COLO829 (cell line): ENCODE data around the gene RFTN1.

Experiments used
- DNase-seq: peaks from one replicate; pipeline ENCODE4 v3.0.0; 2012; ENCODE audit warnings: low spot score

The RFTN1 gene

DNA sequence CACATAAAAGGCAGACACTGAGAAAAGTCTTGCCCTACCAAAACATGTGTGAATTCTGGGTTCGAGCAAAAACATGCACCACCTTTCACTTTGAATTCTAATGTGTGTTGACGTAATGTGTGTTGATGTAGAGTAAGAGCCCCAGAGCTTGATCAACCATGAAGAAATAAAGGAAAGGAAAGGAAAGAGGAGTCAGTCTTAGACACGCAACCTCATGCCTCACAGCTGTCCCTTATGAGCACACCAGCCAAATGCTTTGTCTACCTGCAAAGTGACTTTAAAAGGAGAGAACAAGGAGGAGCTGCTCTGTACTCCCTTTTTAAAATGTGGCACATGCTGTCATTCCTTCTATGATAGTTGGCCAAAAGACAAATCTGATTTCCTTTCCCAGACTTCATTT lies 80.8 kb downstream of the RFTN1 start:
- no peak for DNase-seq

DNA sequence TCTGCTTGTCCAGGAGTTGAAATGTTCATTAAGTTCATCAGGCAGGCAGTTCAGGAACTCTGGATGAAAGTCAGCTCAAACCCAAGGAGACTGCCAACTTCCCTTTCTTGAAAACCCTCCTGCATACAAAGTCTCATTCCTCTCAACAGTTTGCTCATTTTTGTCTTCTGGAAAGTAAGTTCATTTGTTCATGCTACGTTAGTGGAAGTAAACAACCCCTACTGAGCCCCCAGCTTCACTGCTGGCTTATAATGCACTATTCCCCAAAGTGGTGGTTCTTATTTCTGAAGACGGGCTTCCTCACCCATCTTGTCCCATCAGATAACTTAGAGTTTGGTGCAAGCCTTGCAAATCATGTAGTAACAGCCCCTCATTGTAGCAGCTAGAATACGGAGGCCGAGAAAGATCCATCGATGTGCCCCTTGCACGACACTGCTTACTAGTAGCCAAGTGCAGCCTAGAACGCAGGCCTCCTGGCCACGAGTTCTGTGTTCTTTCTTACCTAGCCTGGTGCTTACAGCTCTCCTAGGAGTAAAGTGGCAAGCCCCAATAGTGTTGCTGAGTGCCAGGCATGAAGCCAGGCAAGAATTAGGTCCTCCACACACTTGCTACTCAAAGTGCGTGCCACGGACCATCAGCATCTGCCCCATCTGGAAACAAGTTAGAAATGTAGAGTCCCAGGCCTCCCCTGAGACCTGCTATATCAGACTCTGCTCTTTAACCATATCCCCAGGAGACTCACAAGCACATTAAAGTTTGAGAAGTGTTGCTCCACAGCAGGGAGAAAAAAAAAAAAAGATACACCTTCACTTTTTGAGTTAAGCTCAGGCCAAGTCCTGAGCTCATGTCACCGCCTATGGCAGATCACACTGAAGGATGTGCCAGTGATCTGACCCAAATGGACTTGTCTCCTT lies 82.5 kb downstream of the RFTN1 start:
- DNase-seq = no peak

DNA sequence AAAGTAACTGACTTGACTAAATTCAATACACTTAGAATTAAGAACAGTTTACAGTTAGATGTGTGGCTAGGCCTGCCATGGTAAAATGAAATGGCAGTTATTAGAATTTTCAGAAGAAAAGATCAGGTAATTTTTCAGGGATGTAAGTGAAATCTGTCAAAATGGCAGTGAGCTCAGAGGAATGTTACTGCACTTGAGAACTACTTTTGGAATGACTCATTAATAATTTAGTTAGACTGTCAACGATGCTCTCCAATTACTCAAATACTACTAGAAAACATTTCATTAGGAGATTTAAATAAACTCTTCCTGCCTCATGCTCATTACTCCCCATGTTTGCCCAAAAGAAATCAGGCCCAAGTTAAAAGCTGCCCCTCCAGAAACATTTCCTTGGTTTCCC lies 84.4 kb downstream of the RFTN1 start:
- no peak for DNase-seq

DNA sequence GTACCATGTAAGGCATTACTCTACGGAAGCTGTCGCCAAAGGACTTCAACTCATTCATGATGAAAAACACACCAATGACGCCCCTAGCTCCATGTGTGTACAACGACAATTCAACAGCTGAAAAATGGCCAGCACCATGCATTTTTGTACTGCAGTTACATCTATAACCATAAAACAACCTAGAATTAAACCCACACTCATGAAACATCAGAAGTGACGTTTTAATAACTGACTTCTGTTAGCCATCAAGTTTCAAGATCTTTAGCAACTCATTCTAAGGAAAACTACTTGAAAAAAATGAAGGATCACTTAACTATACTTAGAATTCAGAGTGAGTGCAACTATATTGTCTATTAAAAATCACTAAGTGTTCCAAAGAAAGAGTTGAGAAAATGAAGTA lies 84.9 kb downstream of the RFTN1 start:
- DNase-seq = no peak

DNA sequence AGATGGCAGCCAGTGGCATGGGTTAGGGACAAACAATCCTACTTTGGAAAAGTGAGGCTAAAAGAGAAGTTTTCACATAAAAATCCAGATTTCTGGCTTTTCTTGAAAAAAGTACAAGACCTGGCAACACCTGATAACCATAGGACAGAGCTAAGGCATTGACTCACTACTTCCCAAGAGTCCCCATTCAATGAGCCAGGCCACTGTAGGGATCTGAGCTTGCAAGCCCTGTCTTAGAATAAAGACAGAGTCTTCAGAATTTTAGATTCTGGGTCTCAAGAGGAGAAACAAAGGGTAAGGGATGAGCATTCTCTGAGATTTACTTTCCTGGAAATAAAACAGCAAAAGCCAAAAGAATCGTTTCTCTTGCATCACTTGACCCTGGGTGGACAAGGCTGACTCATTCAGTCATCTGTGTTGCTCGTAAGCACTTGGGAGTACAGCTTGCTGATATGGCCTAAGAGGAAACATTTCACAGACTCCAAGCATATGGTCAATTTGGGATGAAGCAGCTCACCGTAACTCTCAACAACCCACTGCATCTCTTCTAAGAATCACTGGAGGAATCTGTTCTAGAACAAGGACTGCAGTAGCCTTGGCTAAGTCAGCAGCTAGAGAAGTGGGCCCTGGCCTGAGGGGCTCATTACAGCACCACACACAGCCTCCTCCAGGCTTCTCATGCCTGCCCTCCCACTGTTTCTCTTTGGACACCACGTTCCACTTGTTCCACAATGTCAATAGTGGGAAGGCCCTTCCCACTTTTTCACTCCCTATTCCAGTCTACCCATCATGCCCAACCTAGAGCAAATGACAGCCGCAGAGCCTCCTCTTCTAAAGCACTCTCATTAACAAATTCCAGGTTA lies 86.2 kb downstream of the RFTN1 start:
- DNase-seq = no peak

DNA sequence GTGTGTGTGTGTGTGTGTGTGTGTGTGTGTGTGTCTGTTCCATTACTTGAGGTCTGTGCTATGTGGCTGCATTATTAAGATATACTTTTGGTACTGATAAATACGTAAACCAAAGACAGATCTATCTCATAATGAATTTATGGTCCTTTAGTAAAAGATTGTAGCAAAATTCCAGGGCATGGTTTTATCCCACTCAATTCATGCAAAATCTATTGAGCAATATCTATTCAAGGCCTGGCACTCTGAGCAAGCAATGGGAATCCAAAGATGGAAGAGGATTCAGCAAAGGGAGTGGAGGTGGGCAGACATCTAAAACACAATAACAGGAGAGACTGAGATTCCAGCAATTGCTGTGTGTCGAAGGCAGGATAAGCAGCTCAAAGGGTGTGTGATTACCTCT lies 86.8 kb downstream of the RFTN1 start:
- DNase-seq = no peak

DNA sequence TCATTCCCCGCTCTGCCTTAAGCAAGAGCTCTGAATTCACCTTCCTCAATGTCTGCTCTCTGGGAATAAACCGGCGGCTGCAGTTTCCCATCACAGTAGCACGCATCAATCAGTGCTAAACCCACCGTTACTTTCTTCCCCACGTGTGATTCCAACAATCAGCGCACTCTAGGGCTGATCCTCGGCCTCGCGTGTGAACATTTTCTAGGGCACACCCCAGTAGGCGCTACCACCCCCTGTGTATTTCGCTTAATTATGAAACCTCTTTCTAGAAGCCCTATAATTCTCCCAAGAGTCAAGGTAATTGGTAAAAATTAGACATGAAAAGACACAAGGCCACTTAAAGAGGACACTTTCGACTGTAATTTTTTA lies 87.5 kb downstream of the RFTN1 start:
- DNase-seq = no peak

DNA sequence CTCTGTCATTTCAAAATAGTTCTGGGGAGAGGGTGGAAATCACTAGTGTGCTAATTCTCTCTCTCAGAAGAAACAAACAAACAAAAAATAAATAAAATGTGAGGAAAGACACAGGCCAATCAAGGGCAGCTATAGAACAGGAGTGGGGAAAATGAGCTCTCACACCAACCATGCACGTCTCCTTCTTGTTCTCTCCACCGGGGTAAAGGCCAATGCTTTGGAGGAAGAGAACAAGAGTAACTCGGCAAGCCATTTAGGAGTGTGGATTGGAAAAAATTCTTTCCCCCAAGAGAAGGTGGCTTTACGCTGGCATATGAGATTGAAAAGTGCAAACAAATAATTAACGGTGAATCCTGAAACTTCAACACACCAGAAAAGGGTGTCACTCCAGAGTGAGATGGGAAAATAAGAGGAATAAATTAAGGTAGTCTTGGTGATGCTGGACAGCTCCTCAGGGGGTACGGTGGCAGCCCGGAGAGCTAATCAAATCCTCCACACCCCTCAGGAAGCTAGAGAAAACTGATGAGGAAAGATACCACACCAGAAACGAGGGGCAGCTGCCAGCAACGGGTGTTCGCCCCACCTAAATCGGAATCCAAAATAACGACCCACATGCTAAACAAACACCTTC lies 88.0 kb downstream of the RFTN1 start:
- no peak for DNase-seq

DNA sequence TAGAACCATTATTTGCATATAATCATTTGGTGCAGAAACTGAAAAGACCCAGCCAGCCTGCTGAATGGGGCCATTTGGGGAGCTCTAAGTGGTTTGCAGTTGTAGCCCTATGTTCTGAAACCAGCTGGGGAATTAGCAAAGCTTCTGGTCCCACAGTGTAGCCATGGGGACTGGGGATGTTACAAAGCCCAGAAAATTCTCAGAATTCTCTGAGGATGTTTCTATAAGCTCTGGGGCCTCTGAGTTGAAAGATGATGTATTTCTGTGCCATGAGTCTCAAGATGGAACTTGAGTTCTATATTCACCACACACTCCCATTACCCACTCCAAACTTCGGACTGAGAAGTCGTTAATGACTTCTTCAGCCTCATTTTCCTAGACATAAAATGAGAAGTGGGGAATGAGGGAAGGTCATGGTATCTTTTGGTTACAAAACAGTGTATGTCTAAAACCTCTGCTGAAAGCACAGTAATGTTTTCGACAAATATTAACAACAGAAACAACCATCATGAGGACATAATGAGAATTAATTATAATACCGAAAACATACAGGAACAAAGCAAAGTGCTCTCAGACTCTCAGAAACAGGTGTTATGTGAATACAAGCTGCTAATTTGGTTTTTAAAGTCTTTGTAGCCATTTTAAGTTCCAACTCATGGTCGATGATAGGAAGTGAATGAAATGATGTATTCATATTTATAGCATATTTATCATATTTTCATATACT lies 89.4 kb downstream of the RFTN1 start:
- DNase-seq = no peak

DNA sequence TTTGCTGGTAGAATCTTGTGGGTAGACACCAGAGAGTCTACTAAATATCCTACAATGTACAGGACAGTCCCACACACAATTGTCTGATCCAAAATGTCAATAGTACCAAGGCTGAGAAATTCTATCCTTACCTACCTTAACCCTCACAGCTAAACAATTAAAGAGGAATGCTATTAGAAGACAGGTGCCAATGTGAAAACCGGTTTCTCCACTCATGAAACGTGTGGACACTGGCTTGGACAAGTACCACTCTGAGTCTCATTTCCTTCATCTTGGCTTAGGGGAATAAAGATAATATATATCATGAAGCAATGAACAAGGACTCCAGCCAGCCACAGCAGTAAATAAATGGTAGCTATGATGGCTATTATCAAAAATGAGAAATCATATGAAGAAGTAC lies 90.2 kb downstream of the RFTN1 start:
- no peak for DNase-seq

DNA sequence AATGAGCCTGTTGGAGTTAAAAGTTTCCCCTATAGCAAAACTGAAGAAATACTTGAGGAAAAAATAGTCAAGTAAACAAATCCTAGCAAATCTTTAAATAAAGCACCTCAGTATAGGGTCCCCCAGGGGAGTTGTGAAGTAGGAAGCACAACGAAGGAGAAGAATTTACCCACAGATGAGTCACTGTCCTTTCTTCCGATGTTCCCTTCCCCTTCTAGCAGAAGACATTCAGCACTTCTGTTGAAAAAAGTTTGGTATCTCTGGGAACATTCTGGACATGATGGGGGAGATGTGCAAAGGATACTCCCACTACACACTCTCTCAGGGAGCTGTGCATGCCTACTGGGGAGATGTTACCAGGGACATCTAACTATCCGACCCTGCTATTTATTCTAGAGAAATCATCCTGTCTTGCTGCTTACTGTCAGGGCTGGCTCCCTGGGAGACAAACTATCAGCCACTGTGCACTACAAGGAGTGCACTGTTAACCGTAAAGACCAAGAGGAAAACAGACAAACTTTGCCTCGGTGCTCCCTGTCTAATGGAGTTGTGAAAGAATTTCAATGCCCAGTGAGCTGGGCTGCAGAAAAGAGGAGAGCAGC lies 93.8 kb downstream of the RFTN1 start:
- peak; percentile 58 for DNase-seq

DNA sequence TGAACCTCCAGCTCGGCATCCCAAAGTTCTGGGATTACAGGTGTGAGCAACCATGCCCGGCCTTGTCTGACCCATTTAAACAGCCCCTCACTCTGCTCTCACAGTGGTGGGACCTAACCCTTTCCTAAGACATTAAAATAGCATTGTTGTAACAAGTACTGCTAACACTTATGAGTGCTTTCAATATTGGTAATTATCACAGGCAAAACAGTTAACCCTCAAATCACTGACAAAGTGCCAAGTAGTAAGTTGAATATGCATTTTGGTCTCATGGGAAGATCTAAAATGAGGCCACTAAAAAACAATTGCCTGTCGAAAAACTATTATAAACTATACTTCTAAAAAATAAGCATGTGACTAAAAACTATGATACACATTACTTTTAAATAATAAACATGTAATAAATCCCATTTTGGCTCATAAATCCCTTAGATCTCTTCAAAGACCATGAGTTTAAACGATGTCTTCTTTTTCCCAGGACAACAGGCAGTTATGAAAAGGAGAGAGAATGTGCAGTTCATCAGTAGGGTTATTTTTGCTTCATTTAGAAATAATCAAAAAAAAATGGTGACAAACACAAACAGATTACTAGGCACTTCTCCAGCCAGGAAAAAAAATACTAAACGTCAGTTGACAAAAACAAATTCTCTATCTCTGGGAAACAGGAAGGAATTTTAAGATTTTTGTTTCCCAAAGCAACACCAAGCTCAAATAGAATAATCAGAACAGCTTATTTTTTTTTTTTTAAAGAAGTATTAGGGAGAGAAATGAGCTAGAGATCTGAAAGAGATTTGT lies 95.4 kb downstream of the RFTN1 start:
- no peak for DNase-seq

DNA sequence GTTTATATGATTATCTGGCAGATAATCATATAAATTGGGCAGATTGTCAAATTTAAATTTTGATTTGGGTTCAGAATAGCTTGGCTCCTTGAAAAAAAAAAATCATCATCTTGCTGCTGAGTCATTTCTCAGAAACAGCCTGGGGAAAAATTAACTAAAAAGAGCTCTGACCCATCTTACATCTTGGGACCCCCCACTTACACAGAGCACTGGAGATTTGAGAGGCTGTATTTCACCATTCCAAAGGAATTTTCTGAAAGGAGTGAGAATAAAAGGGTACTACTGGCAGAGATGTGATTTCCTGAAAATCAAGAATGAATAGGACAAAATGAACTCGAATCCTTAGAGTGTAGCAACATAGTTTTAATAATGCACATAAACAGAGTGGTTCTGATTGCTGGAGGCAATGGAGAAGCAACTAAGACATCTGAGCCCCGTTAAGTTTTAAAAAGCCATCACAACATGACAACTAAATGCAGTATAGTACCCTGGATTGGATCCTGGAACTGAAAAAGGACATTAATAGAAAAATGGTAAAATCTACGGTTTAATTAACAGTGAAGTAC lies 97.5 kb downstream of the RFTN1 start:
- DNase-seq = no peak

DNA sequence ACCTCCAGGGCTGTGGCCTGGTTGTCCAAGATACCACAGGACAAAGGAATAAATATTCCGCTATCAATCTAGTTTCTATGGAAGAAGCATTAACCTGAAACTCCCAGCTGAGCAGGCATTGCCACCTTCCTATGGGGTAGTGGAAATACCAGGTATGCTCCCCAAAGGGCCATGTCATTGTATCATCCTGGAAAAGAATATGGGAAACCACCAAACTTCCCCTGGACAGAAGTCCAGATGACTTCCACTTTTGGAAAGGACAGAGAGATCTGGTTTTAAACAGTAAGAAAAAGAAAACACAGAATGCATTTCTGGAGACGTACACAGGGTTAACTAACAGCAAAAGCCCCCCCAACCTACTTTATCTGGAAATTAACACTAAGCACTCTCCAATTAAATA lies 100.2 kb downstream of the RFTN1 start:
- DNase-seq = no peak

DNA sequence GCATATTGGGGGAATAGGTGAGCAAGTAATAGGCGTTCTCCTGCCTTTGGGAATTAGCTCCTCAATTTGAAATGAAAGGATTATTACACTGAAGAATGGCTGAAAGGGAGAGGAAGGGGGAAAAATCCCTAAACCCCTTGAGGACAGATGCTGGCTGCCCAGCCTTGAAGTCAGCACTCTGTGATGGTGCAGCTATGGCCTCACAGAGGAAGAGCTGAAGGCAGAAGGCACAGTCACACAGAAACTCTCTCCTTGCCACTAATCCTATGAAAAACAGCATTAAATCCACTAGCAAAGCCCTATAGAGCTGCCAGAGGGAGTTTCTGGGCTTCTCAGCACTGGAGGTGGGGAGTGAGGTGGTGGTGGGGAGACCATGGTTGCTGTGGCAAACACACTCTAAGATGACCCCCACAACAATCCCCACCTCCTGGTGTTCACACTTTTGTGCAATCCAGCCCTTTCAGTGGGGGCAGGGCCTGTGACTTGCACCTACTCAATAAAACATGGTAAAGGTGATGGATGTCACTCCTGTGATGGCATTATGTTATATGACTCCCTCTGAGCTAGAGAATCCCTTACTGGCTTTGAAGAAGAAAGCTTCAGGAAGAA lies 101.2 kb downstream of the RFTN1 start:
- DNase-seq = no peak

DNA sequence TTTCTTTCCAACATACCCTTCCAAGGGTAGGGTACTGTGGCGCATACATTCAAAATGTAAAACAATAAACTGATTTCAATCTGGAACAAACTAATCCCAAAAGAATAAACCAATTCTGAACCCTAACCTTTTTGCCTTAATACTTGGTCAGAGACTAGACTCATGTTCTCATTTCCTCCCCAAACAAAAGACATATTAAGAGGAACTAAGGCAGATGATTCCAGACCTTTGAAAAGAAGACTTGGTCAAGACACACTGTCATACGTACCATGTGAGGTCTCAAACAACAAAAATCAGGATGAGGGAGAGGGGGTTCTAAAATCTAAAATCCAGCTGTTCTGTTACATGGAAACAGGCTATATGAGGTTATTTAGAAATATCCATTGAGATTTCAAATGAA lies 102.1 kb downstream of the RFTN1 start:
- no peak for DNase-seq

DNA sequence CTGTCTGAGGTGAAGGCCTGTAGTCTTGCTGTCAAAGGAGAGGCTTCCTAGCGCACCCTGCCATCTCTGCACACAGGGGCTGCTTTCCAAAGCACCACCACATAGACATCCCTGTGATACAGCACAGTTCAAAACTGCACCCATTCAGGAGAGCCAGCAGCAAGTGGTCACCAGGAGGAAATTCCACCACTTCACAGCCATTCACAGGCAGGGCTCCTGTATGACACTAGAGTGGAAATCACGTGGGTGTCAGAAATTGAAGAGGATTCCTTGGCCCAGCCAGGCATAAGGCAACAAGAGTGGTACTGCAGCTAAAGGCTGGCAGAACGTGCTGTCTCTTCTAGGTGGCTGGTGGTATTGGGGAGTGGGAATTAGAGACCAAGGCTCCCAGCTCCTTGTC lies 102.8 kb downstream of the RFTN1 start:
- DNase-seq = no peak

DNA sequence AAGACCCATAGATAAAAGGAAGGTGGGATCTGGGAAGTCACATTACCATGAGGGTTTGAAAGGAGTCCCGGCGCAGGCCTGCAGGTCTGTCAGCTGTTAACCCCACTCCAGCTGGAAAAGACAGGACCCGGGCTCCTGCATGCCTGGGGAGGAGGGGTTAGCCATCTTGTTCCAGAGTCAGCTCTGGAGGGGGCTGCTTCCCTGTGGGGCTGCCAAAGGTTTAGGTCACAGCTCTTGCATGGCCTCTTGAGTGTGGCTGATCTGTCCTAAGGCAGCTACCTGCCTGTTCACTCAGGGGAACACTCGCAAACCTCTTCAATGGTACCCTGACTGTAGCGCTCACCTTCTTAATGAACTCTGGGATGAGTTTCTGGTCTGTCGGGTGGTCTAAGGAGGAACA lies 104.5 kb downstream of the RFTN1 start:
- no peak for DNase-seq

DNA sequence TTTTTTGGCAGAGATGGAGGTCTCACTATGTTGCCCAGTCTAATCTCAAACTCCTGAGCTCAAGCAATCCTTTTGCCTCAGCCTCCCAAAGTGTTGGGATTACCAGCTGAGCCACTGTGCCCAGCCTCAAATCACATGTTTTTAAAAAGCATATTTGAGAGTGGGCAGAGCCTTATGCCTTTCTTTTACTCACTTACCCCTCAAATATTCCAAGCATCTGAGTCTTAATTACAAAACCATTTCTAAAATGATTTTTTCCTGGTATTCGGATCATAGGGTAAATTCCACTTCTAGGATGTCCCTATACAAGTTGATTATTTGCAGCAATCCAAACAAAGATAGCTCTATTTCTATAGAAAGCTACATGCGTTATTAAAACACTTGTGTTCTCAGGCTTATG lies 106.1 kb downstream of the RFTN1 start:
- DNase-seq = no peak

DNA sequence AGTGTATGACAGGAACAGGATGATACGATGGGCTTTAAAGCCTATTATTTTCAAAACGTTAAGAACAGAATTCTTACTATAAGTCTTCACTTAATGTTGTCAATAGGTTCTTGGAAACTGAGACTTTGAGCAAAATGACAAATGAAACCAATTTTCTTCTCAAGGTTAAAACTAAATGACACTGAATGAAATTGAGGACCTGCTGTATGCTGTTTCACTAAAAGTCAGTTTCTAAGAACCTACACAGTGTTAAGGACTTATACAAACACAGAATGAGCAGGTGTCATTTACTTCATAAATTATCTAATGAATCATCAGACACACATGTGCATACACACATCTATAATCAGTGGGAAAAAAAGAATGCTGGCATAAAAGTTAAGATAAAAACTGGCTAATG lies 106.9 kb downstream of the RFTN1 start:
- DNase-seq = no peak
